GM23338 (cell line): Measurements from ENCODE around the gene RPH3AL. TPM values are rescaled to one million over a fixed set of nuclear protein-coding genes. Genes with fewer than 3 reads are reported as not detected.

Experiments used
- ATAC-seq: fragments of 200-7000 bp; cut with Tn5 transposase; 3 replicates; pipeline ENCODE4 v1.9.1; 2020
- DNase-seq: peaks from one replicate; pipeline ENCODE4 v3.0.0-alpha.2; 2015; ENCODE audit warnings: low spot score
- H2AFZ ChIP-seq: fragments of 200-600 bp; sonication (generic); 2 replicates; pipeline ENCODE4 v1.8.0; 2016; ENCODE audit warnings: antibody characterized with exemption, mild to moderate bottlenecking, moderate library complexity
- H3F3A ChIP-seq: fragments of 200-600 bp; sonication (generic); replicated peaks from 2 replicates; pipeline ENCODE4 v1.8.0; 2017; ENCODE audit warnings: antibody characterized with exemption, mixed run types, low read depth
- H3K27ac ChIP-seq: fragments of 200-600 bp; sonication (generic); 2 replicates; pipeline ENCODE4 v1.6.1; 2016; ENCODE audit warnings: low read depth
- H3K27me3 ChIP-seq: fragments of 200-600 bp; sonication (generic); 2 replicates; pipeline ENCODE4 v1.8.0; 2016; ENCODE audit warnings: mild to moderate bottlenecking, mixed run types, moderate library complexity; ENCODE audit not compliant: insufficient read depth
- H3K36me3 ChIP-seq: fragments of 200-600 bp; sonication (generic); 2 replicates; pipeline ENCODE4 v1.8.0; 2016; ENCODE audit warnings: mild to moderate bottlenecking; ENCODE audit not compliant: insufficient read depth
- H3K4me1 ChIP-seq: fragments of 200-600 bp; sonication (generic); 2 replicates; pipeline ENCODE4 v1.8.0; 2016; ENCODE audit warnings: mild to moderate bottlenecking, moderate library complexity; ENCODE audit not compliant: insufficient read depth
- H3K4me2 ChIP-seq: fragments of 200-600 bp; sonication (generic); 2 replicates; pipeline ENCODE4 v1.7.1; 2017; ENCODE audit warnings: mixed run types
- H3K4me3 ChIP-seq: fragments of 200-600 bp; sonication (generic); 2 replicates; pipeline ENCODE4 v1.6.1; 2016; ENCODE audit warnings: mixed run types
- H3K79me2 ChIP-seq: fragments of 200-600 bp; sonication (generic); replicated peaks from 2 replicates; pipeline ENCODE4 v1.8.0; 2017; ENCODE audit warnings: mild to moderate bottlenecking; ENCODE audit not compliant: insufficient read depth
- H3K9me2 ChIP-seq: fragments of 200-600 bp; sonication (generic); 2 replicates; pipeline ENCODE4 v1.8.0; 2017; ENCODE audit not compliant: insufficient read depth
- H4K20me1 ChIP-seq: fragments of 200-600 bp; sonication (generic); replicated peaks from 2 replicates; pipeline ENCODE4 v1.8.0; 2017; ENCODE audit warnings: mild to moderate bottlenecking; ENCODE audit not compliant: insufficient read depth
- H3K27ac Mint-ChIP-seq: 2 replicates; pipeline ENCODE4 v1.8.0; 2020; ENCODE audit warnings: inconsistent platforms, mild to moderate bottlenecking, moderate library complexity, mixed read lengths
- H3K27me3 Mint-ChIP-seq: 3 replicates; pipeline ENCODE4 v1.8.0; 2022; ENCODE audit warnings: low read depth, mild to moderate bottlenecking, moderate library complexity, mixed read lengths, inconsistent platforms; ENCODE audit not compliant: insufficient read depth, poor library complexity
- H3K36me3 Mint-ChIP-seq: 3 replicates; pipeline ENCODE4 v1.8.0; 2021; ENCODE audit warnings: low read depth, mild to moderate bottlenecking, inconsistent platforms, moderate library complexity, mixed read lengths
- H3K4me1 Mint-ChIP-seq: 3 replicates; pipeline ENCODE4 v1.8.0; 2020; ENCODE audit warnings: mild to moderate bottlenecking, inconsistent platforms, mixed read lengths
- H3K4me3 Mint-ChIP-seq: 3 replicates; pipeline ENCODE4 v1.8.0; 2021; ENCODE audit warnings: moderate library complexity, mild to moderate bottlenecking, inconsistent platforms, mixed read lengths
- H3K9me3 Mint-ChIP-seq: 3 replicates; pipeline ENCODE4 v1.8.0; 2020; ENCODE audit warnings: moderate library complexity, mild to moderate bottlenecking, inconsistent platforms, mixed read lengths
- EZH2phosphoT487 ChIP-seq: fragments of 200-600 bp; sonication (generic); IDR thresholded peaks from one replicate; pipeline ENCODE4 v1.8.1; 2018; ENCODE audit warnings: antibody characterized with exemption; ENCODE audit not compliant: unreplicated experiment
- JUNB ChIP-seq: IDR thresholded peaks from one replicate; pipeline ENCODE4 v1.6.1; 2016; ENCODE audit warnings: antibody characterized with exemption; ENCODE audit not compliant: unreplicated experiment
- NANOG ChIP-seq: IDR thresholded peaks from 2 replicates; pipeline ENCODE4 v1.6.1; 2016; ENCODE audit warnings: antibody characterized with exemption, borderline replicate concordance
- POLR2AphosphoS5 ChIP-seq: IDR thresholded peaks from 2 replicates; pipeline ENCODE4 v1.6.1; 2016; ENCODE audit warnings: antibody characterized with exemption, low read depth
- STAT1 ChIP-seq: IDR thresholded peaks from one replicate; pipeline ENCODE4 v1.6.1; 2016; ENCODE audit warnings: antibody characterized with exemption; ENCODE audit not compliant: unreplicated experiment
- ZNF114 ChIP-seq: fragments of 250-450 bp; sonication (Bioruptor Pico); IDR thresholded peaks from 2 replicates; pipeline ENCODE4 v1.5.0; 2020; ENCODE audit warnings: mild to moderate bottlenecking, moderate library complexity
- polyA plus RNA-seq: library from polyadenylated mRNA; unstranded; fragments of >200 nt; fragmentation: Nextera tagmentation; extraction: Ambion mirVana; gene quantifications from 2 replicates; pipeline ENCODE4 v1.2.1, GENCODE V29; 2016
- total RNA-seq: library from RNA; depleted of rRNA; stranded (reverse); fragments of >200 nt; shearing (Covaris generic); gene quantifications from 2 replicates; pipeline ENCODE4 v1.2.3, GENCODE V29; 2014
- TF ChIP-seq, protein P1 (sequence below): fragments of 250-450 bp; sonication (Bioruptor Pico); IDR thresholded peaks from 2 replicates; pipeline ENCODE4 v1.5.0; 2020; ENCODE audit warnings: mild to moderate bottlenecking, moderate library complexity
- TF ChIP-seq, protein P2 (sequence below): IDR thresholded peaks from one replicate; pipeline ENCODE4 v1.6.1; 2018; ENCODE audit warnings: antibody characterized with exemption; ENCODE audit not compliant: unreplicated experiment

Gene RPH3AL
- total and polyA plus RNA-seq, 2 experiments from 2014 or later: 2.7 to 6.3 TPM

DNA sequence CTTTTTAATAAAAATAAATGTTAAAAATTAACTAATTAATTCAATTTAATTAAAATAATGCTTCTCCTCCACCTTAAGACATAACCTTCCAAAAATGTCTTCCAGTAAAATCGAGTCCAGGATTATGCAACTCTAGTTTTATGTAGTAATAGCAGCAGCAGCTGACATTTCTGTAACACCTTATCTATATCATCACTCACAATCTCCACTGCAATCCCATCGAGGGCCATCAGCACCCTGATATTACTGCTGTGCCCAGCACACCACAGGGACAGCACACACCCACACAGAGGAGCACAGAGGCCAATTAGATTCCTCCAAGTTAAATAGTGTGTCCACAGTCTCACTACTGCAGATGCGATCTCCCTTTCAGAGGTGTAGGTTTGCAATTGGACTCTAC, 2.9 kb downstream of the RPH3AL start (continued):
- TF ChIP-seq, protein P1, sequence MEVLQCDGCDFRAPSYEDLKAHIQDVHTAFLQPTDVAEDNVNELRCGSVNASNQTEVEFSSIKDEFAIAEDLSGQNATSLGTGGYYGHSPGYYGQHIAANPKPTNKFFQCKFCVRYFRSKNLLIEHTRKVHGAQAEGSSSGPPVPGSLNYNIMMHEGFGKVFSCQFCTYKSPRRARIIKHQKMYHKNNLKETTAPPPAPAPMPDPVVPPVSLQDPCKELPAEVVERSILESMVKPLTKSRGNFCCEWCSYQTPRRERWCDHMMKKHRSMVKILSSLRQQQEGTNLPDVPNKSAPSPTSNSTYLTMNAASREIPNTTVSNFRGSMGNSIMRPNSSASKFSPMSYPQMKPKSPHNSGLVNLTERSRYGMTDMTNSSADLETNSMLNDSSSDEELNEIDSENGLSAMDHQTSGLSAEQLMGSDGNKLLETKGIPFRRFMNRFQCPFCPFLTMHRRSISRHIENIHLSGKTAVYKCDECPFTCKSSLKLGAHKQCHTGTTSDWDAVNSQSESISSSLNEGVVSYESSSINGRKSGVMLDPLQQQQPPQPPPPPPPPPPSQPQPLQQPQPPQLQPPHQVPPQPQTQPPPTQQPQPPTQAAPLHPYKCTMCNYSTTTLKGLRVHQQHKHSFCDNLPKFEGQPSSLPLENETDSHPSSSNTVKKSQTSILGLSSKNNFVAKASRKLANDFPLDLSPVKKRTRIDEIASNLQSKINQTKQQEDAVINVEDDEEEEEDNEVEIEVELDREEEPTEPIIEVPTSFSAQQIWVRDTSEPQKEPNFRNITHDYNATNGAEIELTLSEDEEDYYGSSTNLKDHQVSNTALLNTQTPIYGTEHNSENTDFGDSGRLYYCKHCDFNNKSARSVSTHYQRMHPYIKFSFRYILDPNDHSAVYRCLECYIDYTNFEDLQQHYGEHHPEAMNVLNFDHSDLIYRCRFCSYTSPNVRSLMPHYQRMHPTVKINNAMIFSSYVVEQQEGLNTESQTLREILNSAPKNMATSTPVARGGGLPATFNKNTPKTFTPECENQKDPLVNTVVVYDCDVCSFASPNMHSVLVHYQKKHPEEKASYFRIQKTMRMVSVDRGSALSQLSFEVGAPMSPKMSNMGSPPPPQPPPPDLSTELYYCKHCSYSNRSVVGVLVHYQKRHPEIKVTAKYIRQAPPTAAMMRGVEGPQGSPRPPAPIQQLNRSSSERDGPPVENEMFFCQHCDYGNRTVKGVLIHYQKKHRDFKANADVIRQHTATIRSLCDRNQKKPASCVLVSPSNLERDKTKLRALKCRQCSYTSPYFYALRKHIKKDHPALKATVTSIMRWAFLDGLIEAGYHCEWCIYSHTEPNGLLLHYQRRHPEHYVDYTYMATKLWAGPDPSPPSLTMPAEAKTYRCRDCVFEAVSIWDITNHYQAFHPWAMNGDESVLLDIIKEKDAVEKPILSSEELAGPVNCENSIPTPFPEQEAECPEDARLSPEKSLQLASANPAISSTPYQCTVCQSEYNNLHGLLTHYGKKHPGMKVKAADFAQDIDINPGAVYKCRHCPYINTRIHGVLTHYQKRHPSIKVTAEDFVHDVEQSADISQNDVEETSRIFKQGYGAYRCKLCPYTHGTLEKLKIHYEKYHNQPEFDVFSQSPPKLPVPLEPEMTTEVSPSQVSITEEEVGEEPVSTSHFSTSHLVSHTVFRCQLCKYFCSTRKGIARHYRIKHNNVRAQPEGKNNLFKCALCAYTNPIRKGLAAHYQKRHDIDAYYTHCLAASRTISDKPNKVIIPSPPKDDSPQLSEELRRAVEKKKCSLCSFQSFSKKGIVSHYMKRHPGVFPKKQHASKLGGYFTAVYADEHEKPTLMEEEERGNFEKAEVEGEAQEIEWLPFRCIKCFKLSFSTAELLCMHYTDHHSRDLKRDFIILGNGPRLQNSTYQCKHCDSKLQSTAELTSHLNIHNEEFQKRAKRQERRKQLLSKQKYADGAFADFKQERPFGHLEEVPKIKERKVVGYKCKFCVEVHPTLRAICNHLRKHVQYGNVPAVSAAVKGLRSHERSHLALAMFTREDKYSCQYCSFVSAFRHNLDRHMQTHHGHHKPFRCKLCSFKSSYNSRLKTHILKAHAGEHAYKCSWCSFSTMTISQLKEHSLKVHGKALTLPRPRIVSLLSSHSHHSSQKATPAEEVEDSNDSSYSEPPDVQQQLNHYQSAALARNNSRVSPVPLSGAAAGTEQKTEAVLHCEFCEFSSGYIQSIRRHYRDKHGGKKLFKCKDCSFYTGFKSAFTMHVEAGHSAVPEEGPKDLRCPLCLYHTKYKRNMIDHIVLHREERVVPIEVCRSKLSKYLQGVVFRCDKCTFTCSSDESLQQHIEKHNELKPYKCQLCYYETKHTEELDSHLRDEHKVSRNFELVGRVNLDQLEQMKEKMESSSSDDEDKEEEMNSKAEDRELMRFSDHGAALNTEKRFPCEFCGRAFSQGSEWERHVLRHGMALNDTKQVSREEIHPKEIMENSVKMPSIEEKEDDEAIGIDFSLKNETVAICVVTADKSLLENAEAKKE (CRISPR knock-in tag): no peak
- TF ChIP-seq STAT1: no peak
- TF ChIP-seq JUNB: no peak
- TF ChIP-seq POLR2AphosphoS5: no peak
- TF ChIP-seq EZH2phosphoT487: no peak
- no peak for TF ChIP-seq ZNF114 (CRISPR knock-in tag)
- TF ChIP-seq NANOG: no peak

DNA sequence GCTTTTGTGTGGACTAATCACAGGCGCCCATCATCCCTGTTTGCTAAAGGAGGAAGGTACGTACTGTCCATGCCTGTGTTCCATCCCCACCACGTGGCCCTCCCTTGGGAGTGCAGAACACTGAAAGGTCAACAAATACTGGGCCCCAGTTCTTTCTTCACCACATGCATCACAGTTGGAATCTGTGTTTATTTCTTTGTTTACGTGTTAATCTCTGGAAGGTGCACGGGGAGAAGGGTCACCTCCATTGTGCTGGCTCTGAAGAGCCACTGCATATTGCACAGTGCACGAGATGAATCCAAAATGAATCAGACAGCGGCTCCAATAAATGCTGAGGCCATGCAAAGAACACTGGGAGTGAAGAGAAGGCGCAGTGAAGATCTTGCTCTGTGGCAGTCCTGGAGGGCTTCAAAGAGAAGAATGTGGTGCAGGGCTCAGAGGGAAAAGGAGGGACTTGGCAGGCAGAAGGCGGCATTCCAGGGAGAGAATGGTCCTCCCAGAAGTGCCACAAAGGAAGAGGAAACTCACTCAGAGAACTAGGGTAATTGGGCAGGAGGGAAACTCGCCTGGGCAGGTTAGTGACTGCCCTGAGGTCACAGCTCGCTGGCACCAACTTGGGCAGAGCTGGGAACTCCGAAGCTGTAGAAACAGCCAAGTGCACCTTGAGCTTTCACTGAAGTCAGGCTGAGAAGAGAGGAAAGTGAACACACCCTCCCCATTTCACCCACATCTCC, 3.7 kb downstream of the RPH3AL start:
- Histone ChIP-seq H3K27ac (no peak overlapping the region), H3K36me3 (no peaks in the 10 kb centered on the region), H2AFZ (no peak overlapping the region), H3K4me2 (no peak overlapping the region), H4K20me1 (no peaks in the 10 kb centered on the region), H3K9me2 (no peaks in the 10 kb centered on the region), H3F3A (no peaks in the 10 kb centered on the region), H3K4me1 (no peaks in the 10 kb centered on the region; the same call in 1 of the 2 replicates), H3K79me2 (no peaks in the 10 kb centered on the region), H3K4me3 (no peak overlapping the region), H3K27me3 (no peaks in the 10 kb centered on the region)
- no peak overlapping the region for H3K4me3 Mint-ChIP-seq
- H3K9me3 Mint-ChIP-seq: no peaks in the 10 kb centered on the region
- no peaks in the 10 kb centered on the region; the same call in 2 of the 3 replicates for H3K36me3 Mint-ChIP-seq
- no peaks in the 10 kb centered on the region for H3K27me3 Mint-ChIP-seq
- ATAC-seq (no peak; the same call in 2 of the 3 replicates), DNase-seq (no peak)
- no peak overlapping the region for H3K27ac Mint-ChIP-seq
- peaks cover 23% of the 10 kb centered on the region for H3K4me1 Mint-ChIP-seq
- TF ChIP-seq EZH2phosphoT487: no peak
- TF ChIP-seq, protein P2, sequence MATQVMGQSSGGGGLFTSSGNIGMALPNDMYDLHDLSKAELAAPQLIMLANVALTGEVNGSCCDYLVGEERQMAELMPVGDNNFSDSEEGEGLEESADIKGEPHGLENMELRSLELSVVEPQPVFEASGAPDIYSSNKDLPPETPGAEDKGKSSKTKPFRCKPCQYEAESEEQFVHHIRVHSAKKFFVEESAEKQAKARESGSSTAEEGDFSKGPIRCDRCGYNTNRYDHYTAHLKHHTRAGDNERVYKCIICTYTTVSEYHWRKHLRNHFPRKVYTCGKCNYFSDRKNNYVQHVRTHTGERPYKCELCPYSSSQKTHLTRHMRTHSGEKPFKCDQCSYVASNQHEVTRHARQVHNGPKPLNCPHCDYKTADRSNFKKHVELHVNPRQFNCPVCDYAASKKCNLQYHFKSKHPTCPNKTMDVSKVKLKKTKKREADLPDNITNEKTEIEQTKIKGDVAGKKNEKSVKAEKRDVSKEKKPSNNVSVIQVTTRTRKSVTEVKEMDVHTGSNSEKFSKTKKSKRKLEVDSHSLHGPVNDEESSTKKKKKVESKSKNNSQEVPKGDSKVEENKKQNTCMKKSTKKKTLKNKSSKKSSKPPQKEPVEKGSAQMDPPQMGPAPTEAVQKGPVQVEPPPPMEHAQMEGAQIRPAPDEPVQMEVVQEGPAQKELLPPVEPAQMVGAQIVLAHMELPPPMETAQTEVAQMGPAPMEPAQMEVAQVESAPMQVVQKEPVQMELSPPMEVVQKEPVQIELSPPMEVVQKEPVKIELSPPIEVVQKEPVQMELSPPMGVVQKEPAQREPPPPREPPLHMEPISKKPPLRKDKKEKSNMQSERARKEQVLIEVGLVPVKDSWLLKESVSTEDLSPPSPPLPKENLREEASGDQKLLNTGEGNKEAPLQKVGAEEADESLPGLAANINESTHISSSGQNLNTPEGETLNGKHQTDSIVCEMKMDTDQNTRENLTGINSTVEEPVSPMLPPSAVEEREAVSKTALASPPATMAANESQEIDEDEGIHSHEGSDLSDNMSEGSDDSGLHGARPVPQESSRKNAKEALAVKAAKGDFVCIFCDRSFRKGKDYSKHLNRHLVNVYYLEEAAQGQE: no peak
